Activated naive CD4-positive, alpha-beta T cell treated with anti-CD3 and anti-CD28 coated beads, Interleukin-2, amount 50 U/mL, for 72 hours (primary cell): ENCODE data around the gene MYRIP. TPM values are rescaled to one million over a fixed set of nuclear protein-coding genes. Genes with fewer than 3 reads are reported as not detected.
"Not testable (repeated sequence)": the region's sequence is repeated elsewhere in the genome, so short reads cannot be mapped to it uniquely, and the experiment has no call there.

Source experiments
- ATAC-seq, 2 donors: fragments of 150-1000 bp; cut with Tn5 transposase; 2 replicates each; pipeline ENCODE4 v1.10.0; 2021; ENCODE audit warnings: mild to moderate bottlenecking in 2 of 2, moderate library complexity in 2 of 2
- DNase-seq, 2 donors: peaks; one replicate each; pipeline ENCODE4 v3.0.0; 2021 to 2022; ENCODE audit warnings: low spot score in 2 of 2
- H3K27ac Mint-ChIP-seq, 2 donors: one replicate each; pipeline ENCODE4 v1.8.0; 2022; ENCODE audit warnings: mild to moderate bottlenecking in 2 of 2, mixed read lengths in 2 of 2
- H3K36me3 Mint-ChIP-seq, 2 donors: one replicate each; pipeline ENCODE4 v1.8.0; 2022; ENCODE audit warnings: mixed read lengths in 2 of 2
- H3K9me3 Mint-ChIP-seq, 2 donors: one replicate each; pipeline ENCODE4 v1.8.0; 2022; ENCODE audit warnings: mixed read lengths in 2 of 2
- total RNA-seq, 2 donors: library from RNA; stranded (reverse); gene quantifications; one replicate each; pipeline ENCODE4 v1.2.3, GENCODE V29; 2022

Gene MYRIP
- total RNA-seq, 2 donors from 2014 or later, result not detected

DNA sequence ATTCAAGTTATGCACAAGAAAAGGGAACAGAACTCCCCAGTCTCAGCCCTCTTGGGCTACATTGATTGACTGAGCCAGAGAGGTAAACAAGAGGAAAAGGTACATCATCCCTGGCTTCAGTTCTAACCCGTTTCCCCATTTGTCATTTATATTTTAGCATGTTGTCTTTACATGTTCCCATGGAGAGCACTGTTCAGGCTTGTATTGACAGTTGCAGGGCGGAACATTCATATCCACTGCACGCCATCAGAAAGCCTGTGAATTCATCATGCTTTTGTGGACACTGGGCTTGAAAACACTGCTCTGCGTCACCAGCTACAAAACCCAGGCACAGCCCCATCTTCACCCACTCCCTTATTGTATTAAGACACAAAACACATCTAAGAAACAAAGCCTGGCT, 259.2 kb downstream of the MYRIP start:
- no peak overlapping the region for H3K27ac Mint-ChIP-seq
- no peaks in the 10 kb centered on the region for H3K9me3 Mint-ChIP-seq
- H3K36me3 Mint-ChIP-seq, result no peaks in the 10 kb centered on the region
- ATAC-seq (no peak), DNase-seq (no peak)

- ATAC-seq (no peak), DNase-seq (no peak)
- no peaks in the 10 kb centered on the region for H3K36me3 Mint-ChIP-seq
- H3K27ac Mint-ChIP-seq, result no peak overlapping the region
- no peaks in the 10 kb centered on the region for H3K9me3 Mint-ChIP-seq
Measured at GRCh38 chr3:40070816-40071215, 261.4 kb downstream of the MYRIP start.

- no peaks in the 10 kb centered on the region for H3K9me3 Mint-ChIP-seq
- H3K36me3 Mint-ChIP-seq, result no peaks in the 10 kb centered on the region
- H3K27ac Mint-ChIP-seq, result no peak overlapping the region
- no peak for DNase-seq
- ATAC-seq, result no peak
Measured at GRCh38 chr3:40071683-40072238, 262.4 kb downstream of the MYRIP start.

DNA sequence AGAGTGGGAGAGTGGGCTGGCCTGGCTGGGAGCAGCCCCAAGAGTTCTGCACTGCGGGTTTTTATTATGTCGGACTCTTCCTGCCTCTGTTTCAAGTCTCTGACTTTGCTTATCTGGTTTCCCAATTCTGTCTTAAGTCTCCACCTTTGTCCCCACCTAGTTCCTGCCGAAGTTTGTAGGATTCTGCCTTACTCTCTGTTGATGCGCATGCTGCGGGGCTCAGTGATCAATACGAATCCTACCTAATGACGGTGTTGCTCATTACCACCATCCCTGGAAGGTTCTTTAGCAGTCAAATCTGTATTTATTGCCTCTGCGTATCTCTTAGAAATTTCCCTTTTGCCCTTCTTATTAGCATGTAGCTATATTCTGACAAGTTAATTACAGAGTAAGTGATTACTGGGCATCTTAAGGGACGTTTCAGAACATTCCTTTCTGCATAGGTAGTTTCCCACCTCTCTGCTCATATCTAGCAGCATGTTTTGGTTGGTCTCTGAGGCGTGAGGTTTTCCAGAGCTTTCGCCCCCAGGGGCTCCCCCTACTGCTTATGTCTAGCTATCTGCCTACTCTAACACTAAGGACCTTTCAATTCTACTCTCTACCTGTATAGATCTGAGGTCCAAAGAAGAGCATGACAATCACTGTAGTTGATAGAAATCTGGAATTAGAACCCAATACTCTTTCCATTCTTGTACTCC, 264.1 kb downstream of the MYRIP start:
- Mint-ChIP-seq H3K9me3 (no peaks in the 10 kb centered on the region), H3K36me3 (no peaks in the 10 kb centered on the region), H3K27ac (no peak overlapping the region)
- ATAC-seq (no peak), DNase-seq (no peak)

DNA sequence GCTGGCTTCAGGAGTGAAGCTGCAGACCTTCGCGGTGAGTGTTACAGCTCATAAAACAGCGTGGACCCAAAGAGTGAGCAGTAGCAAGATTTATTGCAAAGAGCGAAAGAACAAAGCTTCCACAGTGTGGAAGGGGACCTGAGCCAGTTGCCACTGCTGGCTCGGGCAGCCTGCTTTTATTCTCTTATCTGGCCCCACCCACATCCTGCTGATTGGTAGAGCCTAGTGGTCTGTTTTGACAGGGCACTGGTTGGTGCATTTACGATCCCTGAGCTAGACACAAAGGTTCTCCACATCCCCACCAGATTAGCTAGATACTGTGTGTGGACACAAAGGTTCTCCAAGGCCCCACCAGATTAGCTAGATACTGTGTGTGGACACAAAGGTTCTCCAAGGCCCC, 267.7 kb downstream of the MYRIP start:
- ATAC-seq, H3K9me3 Mint-ChIP-seq, H3K36me3 Mint-ChIP-seq, H3K27ac Mint-ChIP-seq, DNase-seq: not testable (repeated sequence)

- not testable (repeated sequence) for DNase-seq, H3K27ac Mint-ChIP-seq, ATAC-seq, H3K9me3 Mint-ChIP-seq, H3K36me3 Mint-ChIP-seq
Measured at GRCh38 chr3:40077828-40078492, 268.6 kb downstream of the MYRIP start.

GRCh38 chr3:40078590-40078989, 269.2 kb downstream of the MYRIP start:
- DNase-seq (no peak), ATAC-seq (no peak)
- Mint-ChIP-seq H3K27ac (no peak overlapping the region), H3K9me3 (peaks cover 4 to 5% of the 10 kb centered on the region in 2 donors), H3K36me3 (no peaks in the 10 kb centered on the region)

DNA sequence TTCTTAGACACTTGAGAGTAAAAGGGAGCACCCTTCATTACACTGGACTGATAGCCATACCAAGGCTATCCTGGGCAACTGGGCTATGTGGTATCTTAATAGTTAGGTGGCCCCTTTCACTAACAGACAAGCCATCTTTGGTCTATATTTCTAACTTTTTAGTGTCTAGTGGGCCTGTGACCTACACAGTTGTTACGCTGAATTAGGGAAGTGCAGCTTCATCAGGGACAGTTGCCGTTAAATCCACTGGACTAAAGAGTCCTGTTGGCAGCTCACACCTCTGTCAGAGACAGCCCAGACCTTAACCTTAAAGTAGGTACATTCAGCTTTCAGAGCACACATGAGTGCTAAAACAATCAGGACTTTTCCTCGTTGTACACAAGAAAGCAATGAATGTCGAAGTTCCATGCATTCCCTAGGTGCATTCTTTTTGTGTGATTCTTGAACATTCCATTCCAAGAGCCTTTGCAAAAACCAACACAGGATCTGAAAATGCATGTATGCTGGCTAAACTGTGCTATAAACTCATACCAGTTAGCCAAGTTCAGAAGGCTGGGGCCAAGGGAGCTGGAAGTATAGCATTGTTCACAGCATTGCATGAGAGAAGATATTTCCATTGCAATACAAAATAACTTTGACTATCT, 269.9 kb downstream of the MYRIP start:
- no peak for DNase-seq
- H3K27ac Mint-ChIP-seq, result no peak overlapping the region
- H3K9me3 Mint-ChIP-seq, result peaks cover 4 to 5% of the 10 kb centered on the region in 2 donors
- ATAC-seq, result no peak
- H3K36me3 Mint-ChIP-seq, result no peaks in the 10 kb centered on the region

- Mint-ChIP-seq H3K9me3 (peaks cover 4 to 5% of the 10 kb centered on the region in 2 donors), H3K36me3 (no peaks in the 10 kb centered on the region), H3K27ac (no peak overlapping the region)
- no peak for ATAC-seq
- DNase-seq, result no peak
Measured at GRCh38 chr3:40079847-40080240, 270.4 kb downstream of the MYRIP start.

- no peaks in the 10 kb centered on the region for H3K36me3 Mint-ChIP-seq
- H3K9me3 Mint-ChIP-seq, result peaks cover 4 to 5% of the 10 kb centered on the region in 2 donors
- H3K27ac Mint-ChIP-seq, result no peak overlapping the region
- DNase-seq (no peak), ATAC-seq (no peak)
Measured at GRCh38 chr3:40083066-40083465, 273.7 kb downstream of the MYRIP start.

DNA sequence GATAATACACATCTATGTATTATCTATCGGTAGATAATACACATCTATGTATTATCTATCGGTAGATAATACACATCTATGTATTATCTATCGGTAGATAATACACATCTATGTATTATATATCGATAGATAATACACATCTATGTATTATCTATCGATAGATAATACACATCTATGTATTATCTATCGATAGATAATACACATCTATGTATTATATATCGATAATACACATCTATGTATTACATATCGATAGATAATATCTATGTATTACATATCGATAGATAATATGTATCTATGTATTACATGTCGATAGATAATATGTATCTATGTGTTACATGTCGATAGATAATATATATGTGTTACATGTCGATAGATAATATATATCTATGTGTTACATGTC, 275.0 kb downstream of the MYRIP start:
- H3K27ac Mint-ChIP-seq, ATAC-seq, H3K36me3 Mint-ChIP-seq, DNase-seq, H3K9me3 Mint-ChIP-seq: not testable (repeated sequence)

DNA sequence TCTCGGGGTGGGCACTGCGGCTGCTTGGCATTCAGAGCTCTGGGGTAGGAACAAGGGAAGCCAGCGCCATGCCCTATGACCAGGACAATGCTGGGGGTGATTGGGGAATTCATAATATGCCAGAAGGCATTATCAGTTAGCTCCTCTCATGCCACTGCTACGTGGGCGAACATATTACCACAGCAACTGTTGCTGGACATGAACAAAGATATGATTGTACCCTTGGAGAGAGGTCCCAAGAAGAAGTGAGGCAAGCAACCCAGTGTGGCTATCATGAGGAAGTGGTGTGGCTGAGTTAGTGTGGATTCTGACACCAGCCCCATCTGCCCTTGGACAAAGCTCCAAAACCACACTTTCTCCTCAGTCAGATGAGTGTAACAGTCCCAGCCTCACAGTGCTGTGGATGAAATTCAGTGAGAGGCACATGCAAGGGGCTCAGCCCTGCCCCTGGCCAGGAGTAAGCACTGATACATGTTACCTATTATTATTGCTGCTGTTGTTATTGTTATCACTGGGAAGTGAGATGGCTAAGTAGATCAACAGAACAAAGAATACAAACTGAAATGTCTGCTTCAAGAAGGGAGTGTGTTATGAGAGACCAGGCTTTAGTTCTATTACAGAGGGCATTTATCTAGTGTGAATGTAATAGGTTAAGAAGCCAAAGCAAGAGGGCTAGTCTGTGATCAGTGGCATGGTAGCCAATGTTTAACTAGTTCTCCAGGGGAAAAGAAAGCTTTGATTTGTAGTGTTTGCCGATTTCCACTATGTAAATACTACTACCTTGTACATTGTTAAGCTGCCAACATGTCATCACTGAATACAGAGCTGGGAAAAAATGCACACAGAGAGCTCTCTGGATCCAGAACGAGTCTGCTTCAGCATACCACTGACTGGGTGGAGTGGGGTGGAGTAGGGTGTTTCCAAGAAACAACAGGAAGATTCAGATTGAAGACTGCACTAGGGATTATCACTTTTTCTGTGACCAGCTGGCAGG, 277.8 kb downstream of the MYRIP start:
- H3K9me3 Mint-ChIP-seq, result no peaks in the 10 kb centered on the region
- no peak for DNase-seq
- H3K36me3 Mint-ChIP-seq, result no peaks in the 10 kb centered on the region
- H3K27ac Mint-ChIP-seq, result no peak overlapping the region
- no peak for ATAC-seq

- Mint-ChIP-seq H3K9me3 (no peaks in the 10 kb centered on the region), H3K36me3 (no peaks in the 10 kb centered on the region), H3K27ac (peak overlapping the region in 1 of 2 donors; percentile 66)
- no peak for DNase-seq
- no peak for ATAC-seq
Measured at GRCh38 chr3:40088527-40089170, 279.2 kb downstream of the MYRIP start.

GRCh38 chr3:40096661-40097111, 287.3 kb downstream of the MYRIP start:
- ATAC-seq (no peak), DNase-seq (no peak)
- Mint-ChIP-seq H3K27ac (no peak overlapping the region), H3K9me3 (peaks cover 4 to 8% of the 10 kb centered on the region in 2 donors), H3K36me3 (no peaks in the 10 kb centered on the region)

DNA sequence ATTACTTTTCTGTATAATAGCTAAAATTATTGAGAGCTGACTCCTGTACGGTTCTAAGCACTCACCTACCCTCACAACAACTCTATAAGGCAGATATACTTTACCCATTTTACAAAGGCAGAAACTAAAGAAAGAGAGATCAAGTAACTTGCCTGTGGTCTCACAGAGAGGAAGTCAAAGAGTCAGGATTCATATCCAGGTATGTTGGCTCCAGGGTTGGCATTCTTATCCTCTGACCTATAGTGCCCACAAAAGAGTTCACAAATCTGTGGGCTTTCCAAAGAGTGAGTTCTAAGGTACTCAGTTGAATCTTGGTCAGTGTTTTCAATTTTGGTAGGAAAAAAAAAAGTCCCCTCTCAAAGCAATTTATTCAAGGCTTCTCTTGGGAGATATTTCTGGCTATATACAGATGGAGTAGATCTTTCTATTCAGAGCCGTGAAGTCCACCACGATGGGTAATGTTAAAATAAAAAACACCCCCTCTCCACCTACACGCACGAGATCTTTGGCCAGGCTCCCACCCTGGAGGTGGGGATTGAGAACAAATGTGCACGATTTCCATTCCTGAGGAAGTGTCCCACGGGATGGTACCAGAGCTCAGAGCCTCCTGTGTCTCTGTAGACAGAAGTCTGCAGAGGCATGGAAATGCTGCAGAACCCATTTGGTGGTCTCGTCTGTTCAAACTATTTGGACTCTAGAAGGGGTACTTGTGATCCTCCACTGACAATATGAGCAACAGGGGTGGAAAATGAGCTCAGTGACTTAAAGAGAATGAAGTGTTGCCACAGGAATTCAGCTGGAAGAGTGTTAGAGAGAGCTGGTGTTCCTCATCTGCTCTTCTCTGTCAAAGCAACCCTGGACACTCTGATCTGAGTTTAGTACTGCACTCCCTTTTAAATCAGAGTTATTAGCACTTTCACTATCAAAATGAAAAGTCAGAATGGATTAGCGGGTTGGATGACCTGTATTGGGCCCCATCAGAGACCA, 288.0 kb downstream of the MYRIP start:
- Mint-ChIP-seq H3K27ac (no peak overlapping the region), H3K36me3 (no peaks in the 10 kb centered on the region), H3K9me3 (peaks cover 4 to 8% of the 10 kb centered on the region in 2 donors)
- DNase-seq (no peak), ATAC-seq (no peak)
